ENCODE measurements around the gene ZNF837. TPM values are rescaled to one million over a fixed set of nuclear protein-coding genes. Genes with fewer than 3 reads are reported as not detected.

Gene ZNF837
- total and polyA plus RNA-seq, 2 of the 13 experiments (the other 11 are each of a cell fraction or from before 2014, with no cell fraction given): 0.29 to 1.3 TPM

DNA sequence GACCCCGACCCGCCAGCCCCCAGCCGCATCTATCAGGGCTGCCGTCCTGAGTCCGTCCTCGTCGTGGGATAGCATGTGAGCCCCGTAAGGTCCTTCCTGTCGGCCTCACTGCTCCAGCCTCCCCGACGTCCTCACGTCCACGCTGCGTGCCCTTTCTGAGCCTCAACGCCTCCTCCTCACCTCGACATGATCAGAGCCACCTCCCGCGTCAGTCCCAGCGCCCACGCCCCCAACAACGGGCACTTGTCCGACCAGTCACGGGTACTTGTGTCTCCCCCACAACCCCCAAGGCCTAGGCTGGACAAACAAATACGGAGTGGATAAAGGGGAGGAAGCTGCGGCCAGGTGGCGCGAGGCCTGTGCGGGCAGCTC, 18.9 kb downstream of the ZNF837 start (continued):
- TF ChIP-seq ZNF883 (CRISPR knock-in tag; IDR thresholded peaks at IDR 0.05; ENCODE audit: not compliant biosample characterization) (no peak), ISL2 (CRISPR knock-in tag; IDR thresholded peaks at IDR 0.05) (no peak), DNMT1 (CRISPR knock-in tag; IDR thresholded peaks at IDR 0.05) (no peak), ZKSCAN5 (CRISPR knock-in tag; IDR thresholded peaks at IDR 0.05) (peak; percentile 55; the same call in 1 of the 2 replicates), NRL (CRISPR knock-in tag; IDR thresholded peaks at IDR 0.05; ENCODE audit: borderline replicate concordance) (no peak), MTA1 (CRISPR knock-in tag; IDR thresholded peaks at IDR 0.05; ENCODE audit: borderline replicate concordance) (no peak), KAT2B (IDR thresholded peaks at IDR 0.05; ENCODE audit: borderline replicate concordance, low read depth, low read length) (no peak), NCOA1 (CRISPR knock-in tag; IDR thresholded peaks at IDR 0.05) (no peak), MAX (IDR thresholded peaks at IDR 0.05) (peak; percentile 76; the same call in 1 of the 2 replicates), FOSL2 (CRISPR knock-in tag; IDR thresholded peaks at IDR 0.05) (no peak; the same call in 1 of the 2 replicates), THAP8 (CRISPR knock-in tag; IDR thresholded peaks at IDR 0.05; ENCODE audit: borderline replicate concordance) (no peak), BRCA1 (CRISPR knock-in tag; IDR thresholded peaks at IDR 0.05) (no peak), HNF4A (CRISPR knock-in tag; IDR thresholded peaks at IDR 0.05) (no peak), TFDP1 (CRISPR knock-in tag; IDR thresholded peaks at IDR 0.05; ENCODE audit: borderline replicate concordance) (peak; percentile 69; the same call in 1 of the 2 replicates), ZNF367 (CRISPR knock-in tag; IDR thresholded peaks at IDR 0.05; ENCODE audit: borderline replicate concordance) (no peak), HNF1B (CRISPR knock-in tag; IDR thresholded peaks at IDR 0.05) (no peak), EZH2 (conservative IDR thresholded peaks at IDR 0.05; ENCODE audit: low read depth, low read length) (no peak), TEAD2 (CRISPR knock-in tag; IDR thresholded peaks at IDR 0.05) (no peak), TBP (CRISPR knock-in tag; IDR thresholded peaks at IDR 0.05) (no peak), GLI4 (CRISPR knock-in tag; IDR thresholded peaks at IDR 0.05; ENCODE audit: borderline replicate concordance) (no peak), ZNF616 (CRISPR knock-in tag; IDR thresholded peaks at IDR 0.05; ENCODE audit: low read depth) (no peak)
- TF ChIP-seq, protein P1, sequence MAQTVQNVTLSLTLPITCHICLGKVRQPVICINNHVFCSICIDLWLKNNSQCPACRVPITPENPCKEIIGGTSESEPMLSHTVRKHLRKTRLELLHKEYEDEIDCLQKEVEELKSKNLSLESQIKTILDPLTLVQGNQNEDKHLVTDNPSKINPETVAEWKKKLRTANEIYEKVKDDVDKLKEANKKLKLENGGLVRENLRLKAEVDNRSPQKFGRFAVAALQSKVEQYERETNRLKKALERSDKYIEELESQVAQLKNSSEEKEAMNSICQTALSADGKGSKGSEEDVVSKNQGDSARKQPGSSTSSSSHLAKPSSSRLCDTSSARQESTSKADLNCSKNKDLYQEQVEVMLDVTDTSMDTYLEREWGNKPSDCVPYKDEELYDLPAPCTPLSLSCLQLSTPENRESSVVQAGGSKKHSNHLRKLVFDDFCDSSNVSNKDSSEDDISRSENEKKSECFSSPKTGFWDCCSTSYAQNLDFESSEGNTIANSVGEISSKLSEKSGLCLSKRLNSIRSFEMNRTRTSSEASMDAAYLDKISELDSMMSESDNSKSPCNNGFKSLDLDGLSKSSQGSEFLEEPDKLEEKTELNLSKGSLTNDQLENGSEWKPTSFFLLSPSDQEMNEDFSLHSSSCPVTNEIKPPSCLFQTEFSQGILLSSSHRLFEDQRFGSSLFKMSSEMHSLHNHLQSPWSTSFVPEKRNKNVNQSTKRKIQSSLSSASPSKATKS (CRISPR knock-in tag; IDR thresholded peaks at IDR 0.05): no peak
- TF ChIP-seq, protein P2, sequence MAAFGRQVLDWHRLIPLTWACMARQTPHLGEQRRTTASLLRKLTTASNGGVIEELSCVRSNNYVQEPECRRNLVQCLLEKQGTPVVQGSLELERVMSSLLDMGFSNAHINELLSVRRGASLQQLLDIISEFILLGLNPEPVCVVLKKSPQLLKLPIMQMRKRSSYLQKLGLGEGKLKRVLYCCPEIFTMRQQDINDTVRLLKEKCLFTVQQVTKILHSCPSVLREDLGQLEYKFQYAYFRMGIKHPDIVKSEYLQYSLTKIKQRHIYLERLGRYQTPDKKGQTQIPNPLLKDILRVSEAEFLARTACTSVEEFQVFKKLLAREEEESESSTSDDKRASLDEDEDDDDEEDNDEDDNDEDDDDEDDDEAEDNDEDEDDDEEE (CRISPR knock-in tag; IDR thresholded peaks at IDR 0.05): no peak
